Fibroblast of skin of scalp (primary cell): ENCODE results near the gene GSTP1. TPM values are rescaled to one million over a fixed set of nuclear protein-coding genes. Genes with fewer than 3 reads are reported as not detected.
"Not testable (repeated sequence)": the region's sequence is repeated elsewhere in the genome, so short reads cannot be mapped to it uniquely, and the experiment has no call there.

Experiments used
- DNase-seq: peaks from one replicate; pipeline ENCODE4 v3.0.0-alpha.2; 2013
- polyA plus RNA-seq, 2 experiments: library from polyadenylated mRNA; unstranded; fragments of 120-200 nt; gene quantifications; one replicate each; pipeline ENCODE4 v1.2.1, GENCODE V29; 2013; ENCODE audit not compliant: insufficient read length in 2 of 2

The GSTP1 gene
- 739 TPM for polyA plus RNA-seq (2013, experiment 1 of 2; ENCODE audit: insufficient read length)
- polyA plus RNA-seq (2013, experiment 2 of 2; ENCODE audit: insufficient read length), result 726 TPM

DNA sequence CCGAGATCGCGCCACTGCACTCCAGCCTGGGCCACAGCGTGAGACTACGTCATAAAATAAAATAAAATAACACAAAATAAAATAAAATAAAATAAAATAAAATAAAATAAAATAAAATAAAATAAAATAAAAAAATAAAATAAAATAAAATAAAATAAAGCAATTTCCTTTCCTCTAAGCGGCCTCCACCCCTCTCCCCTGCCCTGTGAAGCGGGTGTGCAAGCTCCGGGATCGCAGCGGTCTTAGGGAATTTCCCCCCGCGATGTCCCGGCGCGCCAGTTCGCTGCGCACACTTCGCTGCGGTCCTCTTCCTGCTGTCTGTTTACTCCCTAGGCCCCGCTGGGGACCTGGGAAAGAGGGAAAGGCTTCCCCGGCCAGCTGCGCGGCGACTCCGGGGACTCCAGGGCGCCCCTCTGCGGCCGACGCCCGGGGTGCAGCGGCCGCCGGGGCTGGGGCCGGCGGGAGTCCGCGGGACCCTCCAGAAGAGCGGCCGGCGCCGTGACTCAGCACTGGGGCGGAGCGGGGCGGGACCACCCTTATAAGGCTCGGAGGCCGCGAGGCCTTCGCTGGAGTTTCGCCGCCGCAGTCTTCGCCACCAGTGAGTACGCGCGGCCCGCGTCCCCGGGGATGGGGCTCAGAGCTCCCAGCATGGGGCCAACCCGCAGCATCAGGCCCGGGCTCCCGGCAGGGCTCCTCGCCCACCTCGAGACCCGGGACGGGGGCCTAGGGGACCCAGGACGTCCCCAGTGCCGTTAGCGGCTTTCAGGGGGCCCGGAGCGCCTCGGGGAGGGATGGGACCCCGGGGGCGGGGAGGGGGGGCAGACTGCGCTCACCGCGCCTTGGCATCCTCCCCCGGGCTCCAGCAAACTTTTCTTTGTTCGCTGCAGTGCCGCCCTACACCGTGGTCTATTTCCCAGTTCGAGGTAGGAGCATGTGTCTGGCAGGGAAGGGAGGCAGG, at the start of gene GSTP1:
GSTP1 (plus strand) TSS at position 566 of the 958 bp plus-strand sequence; CDS start at position 598, 32 bp downstream.
- DNase-seq, result peak; percentile 94

DNA sequence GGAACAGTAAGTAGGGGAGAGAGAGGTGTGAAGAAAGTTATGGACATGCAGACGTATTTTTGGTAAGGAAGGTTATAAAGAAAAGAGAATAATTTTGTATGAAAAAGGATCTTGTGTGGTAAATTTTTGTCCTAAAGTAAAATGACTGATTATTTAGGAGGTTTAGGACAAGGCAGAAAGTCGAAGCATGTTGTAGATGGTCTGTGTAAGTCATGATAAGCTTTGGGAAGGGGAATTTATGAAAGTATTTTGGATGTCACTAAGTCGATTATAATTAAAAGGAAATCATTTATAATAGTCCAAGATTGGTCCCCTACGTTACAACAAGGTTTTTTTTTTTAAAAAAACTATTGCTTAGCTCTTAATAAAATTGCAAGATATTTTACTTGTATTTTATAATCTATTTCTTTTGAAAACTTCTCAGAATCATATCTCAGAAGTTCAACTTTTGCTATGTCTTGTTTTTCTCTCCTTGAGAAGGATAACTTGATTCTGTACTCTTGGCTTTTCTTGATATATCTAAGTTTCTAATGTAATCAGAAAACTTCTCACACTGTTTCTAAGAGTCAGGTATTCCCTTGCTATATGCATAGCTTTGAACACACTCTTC, 49.4 kb upstream of the GSTP1 start:
- no peak for DNase-seq

DNA sequence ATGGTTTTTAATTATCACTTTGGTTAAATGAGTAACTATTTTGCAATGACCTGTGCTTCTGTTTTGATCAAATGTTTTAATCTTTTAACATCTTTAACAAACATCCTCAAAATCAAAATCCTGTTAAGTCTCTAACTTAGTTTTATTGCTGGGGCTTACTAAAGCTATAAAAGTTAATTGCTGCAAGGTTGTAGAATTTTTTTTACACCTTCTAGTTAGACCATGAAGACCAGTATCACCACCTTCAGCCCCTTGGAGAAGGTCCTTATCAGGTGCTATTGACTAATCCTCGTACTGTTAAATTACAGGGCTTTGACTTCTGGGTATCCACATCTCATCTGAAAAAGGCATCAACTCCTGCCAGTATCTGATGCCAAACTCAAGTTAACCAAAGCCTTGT, 48.1 kb upstream of the GSTP1 start:
- no peak for DNase-seq

DNA sequence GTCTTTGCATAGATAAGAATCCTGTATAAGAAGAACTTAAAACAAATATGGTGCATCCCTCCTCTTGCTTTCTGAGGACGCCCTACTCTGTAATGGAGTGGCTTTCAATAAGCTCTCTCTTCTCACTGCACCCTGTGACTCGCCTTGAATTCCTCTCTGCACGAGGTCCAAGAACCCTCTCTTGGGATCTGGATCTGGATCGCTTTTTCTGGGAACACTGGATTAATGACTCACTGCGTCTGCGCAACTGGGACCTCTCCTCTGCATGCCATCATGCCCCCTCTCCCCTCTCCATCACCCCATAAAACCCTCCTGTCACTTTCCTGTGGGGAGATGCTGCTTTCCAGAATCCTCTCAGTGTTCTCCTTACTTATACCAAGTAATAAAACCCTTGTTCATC, 45.3 kb upstream of the GSTP1 start:
- no peak for DNase-seq

DNA sequence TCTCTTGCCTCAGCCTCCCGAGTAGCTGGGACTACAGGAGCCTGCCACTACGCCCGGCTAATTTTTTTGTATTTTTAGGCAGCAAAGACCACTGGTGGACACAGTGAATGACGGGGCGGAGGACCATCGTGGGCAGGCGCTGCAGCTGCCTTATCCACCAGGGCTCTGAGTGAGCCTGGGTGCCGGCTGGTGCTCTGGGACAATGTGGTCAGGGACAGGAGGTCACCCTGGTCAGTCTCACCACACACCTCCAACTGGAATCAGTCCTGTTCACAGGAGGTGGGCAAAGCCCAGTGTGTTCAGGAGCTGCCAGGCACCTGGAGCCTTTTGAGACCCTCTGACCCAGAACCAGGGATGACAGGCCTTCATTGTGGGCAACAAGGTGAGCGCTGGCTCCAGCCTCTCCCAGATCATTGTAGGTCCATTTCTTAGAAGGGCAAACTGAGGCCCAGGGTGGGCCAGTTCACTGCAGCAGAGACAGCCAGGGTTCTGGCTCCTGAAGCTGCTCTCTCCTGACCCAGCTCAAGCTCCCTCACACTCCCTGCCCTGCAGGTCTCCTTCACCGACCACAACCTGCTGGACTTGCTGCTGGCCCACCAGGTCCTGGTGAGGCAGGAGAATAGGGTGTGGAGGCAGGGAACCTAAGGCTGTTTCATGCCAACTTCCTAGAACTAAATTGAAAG, 44.6 kb upstream of the GSTP1 start:
- no peak for DNase-seq

DNA sequence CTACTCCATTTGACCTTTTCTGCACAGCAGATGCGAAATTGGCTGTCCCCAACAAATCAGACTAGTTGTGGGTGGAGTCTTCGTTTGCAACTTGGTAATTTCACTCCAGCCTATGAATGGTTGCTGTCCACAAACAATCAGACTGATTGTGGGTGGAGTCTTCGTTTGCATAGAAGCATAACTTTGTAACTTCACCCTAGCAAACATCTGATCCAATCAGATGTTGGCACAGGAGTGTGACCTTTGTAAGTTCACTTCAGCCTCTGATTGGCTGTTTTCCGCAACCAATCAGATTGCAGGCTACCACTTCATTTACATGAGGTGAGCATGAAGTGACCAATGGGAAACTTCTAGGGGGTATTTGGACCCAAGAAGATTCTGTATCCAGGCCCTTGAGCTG, 44.1 kb upstream of the GSTP1 start:
- no peak for DNase-seq

DNA sequence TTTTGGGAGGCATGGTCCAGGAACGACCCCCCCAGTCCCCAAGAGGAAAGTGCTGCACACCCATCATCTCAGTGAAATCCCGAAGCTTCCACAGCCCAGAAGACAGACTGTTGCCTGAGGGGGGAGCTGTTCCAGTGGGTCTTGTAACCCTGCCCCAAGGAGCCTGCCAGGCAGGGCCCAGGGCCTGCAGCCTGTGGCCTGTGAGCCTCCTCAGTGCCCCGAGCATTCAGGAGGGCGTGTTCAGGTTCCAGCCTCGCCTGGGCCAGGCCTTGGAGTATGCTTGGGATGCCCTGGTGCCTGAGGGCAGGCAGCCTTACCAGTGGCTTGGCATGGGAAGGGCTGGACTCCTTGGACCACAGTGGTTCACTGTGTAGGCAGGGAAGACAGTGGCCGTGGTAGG, 42.4 kb upstream of the GSTP1 start:
- no peak for DNase-seq

DNA sequence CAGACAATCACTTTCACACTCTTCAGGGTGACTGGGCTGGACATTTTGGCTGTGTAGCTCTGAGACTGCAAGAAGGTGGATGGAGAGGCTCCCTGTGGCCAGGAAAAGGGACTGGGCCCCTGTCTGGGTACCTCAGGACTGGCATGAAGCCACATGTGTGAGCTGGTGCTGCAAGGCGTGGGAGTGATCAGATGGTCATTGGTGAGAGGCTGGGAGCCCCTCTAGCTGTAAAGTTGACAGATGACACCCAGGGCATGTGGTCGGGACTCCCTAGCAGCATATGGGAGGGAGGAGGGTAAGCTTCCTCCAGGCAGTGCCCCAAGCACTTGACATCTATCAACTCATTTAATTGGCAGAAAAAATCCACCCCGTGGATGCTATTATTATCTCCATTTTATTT, 41.4 kb upstream of the GSTP1 start:
- no peak for DNase-seq

DNA sequence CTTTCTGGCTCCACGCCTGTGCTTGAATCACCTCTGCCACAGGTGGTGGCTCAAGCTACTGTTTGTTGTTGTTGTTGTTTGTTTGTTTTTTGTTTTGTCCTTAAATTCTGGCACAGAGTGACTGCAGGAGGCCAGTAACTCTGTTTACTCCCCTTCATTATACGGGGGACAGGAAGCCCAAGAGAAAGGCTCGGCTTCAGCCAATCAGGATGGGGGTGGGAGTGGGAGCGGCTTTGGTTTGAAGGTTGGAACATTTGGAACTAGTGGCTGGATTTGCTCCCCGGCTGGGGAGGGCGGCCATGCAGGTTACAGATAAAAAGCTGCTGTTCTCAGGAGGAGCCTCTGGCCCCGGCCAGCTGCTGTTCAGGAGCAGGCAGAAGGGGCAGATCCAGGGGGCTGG, 40.6 kb upstream of the GSTP1 start:
- no peak for DNase-seq

DNA sequence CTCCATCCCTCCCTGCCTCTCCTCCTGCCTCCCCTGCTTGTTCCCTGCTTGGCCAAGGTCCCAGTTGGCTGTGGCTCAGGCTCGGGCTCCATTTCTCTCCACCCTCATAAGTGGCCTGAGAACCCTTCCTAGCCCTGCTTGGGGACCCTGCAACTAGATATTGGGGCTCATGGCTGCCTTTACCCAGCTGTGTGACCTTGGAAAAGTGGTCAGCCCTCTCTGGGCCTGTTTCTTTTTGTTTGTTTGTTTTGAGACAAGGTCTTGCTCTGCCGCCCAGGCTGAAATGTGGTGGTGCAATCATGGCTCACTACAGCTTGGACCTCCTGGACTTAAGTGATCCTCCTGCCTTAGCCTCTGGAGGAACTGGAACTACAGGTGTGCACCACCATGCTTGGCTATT, 40.0 kb upstream of the GSTP1 start:
- DNase-seq, result no peak

DNA sequence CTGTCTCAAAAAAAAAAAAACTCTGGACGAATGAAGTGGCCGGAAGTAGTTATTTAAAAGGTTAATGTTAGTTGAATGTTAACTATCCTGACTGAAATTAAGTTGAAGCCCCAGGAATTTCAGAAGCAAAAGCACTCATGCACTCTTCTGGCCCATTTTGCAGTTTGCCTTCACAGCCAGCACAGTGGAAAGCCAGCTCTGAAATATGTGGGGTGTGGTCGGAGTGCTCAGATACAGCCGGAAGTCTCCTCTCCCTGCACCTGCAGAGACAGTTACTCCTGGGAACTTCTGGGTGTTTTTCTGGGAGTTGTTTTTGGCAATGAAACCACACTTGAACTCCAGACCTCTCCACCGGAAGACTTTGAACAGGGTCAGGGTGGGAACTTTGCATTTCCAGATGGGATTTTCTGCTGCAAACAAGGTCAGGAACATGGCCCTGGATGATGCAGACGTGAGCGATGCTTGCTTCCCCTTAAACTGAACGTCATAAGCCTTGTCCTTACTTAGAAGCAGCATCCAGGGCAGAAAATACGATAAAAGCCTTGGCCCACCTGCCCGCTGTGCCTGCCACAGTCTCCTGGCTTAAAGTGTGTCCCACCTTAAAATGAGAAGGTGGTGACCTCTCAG, 38.9 kb upstream of the GSTP1 start:
- no peak for DNase-seq

DNA sequence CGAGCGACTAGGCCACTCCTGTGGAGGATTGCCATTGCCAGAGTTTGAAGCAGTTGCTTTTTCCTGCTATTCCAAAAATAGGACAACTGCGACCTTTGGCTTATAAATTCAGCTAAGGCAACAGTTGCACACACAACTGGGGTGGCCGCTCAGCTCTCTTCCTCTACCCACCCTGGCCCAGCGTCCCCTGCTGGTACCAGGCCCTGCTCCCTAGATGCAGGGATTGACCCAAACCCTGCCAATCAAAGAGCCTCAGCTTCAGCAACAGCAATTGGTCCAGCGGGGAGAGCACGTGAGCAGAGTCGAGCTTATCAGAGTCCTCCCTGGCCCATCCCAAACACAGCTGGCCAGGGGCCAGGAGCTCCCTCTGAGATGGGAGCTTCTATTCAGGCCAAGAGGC, 38.3 kb upstream of the GSTP1 start:
- DNase-seq, result no peak

DNA sequence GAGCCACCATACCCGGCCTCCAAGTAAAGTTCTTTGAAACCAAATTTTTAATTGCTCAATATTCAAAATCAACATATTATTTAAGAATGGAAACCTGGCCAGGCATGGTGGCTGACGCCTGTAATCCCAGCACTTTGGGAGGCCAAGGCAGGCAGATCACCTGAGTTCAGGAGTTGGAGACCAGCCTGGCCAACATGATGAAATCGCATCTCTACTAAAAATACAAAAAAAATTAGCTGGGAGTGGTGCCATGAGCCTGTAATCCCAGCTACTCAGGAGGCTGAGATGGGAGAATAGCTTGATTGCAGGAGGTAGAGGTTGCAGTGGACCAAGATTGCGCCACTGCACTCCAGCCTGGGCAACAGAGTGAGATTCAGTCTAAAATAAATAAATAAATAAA, 35.5 kb upstream of the GSTP1 start:
- DNase-seq, result not testable (repeated sequence)

DNA sequence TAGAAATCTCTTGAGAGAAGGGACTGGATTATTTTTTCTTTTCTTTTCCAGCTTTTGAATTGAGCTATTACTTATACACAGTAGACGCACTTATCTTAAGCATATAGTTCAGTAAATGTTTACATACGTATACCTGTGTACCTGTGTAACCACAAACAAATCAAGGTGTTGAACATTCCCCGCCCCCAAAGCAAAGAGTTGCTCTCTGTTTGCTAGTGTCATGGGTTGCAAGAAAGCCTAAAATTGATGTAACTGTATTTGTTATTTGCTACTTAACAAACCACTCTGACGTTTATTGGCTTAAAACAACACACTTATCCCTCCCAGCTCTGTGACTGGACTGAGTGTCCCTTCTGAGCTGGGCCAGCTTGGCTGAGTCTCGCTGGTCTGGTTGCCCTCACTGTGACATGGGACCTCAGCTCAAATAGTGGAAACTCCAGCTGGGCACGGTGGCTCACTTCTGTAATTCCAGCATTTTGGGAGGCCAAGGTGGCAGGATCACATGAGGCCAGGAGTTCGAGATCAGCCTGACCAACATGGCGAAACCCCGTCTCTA, 35.0 kb upstream of the GSTP1 start:
- no peak for DNase-seq

DNA sequence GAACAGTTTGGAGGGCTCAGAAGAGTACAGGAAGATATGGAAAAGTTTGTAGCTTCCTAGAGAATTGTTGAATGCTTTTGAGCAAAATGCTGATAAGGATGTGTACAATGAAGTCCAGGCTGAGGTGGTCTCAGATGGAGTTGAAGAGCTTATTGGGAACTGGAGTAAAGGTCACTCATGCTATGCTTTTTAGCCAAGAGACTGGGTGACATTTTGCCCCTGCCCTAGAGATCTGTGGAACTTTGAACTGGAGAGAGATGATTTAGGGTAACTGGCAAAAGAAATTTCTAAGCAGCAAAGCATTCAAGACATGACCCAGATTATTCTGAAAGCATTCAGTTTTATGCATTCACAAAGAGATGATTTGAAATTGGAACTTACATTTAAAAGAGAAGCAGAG, 32.5 kb upstream of the GSTP1 start:
- no peak for DNase-seq

DNA sequence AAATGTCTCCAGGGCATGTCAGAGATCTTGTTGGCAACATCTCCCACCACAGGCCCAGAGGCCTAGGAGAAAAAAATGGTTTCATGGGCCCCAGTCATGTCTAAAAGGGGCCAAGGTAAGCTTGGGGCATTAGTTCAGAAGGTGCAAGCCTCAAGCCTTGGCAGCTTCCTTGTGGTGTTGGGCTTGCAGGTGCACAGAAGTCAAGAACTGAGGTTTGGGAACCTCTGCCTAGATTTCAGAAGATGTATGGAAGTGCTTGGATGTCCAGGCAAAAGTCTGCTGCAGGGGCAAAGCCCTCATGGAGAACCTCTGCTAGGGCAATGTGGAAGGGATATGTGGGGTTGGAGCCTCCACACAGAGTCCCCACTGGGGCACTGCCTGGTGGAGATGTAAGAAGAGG, 31.9 kb upstream of the GSTP1 start:
- not testable (repeated sequence) for DNase-seq

DNA sequence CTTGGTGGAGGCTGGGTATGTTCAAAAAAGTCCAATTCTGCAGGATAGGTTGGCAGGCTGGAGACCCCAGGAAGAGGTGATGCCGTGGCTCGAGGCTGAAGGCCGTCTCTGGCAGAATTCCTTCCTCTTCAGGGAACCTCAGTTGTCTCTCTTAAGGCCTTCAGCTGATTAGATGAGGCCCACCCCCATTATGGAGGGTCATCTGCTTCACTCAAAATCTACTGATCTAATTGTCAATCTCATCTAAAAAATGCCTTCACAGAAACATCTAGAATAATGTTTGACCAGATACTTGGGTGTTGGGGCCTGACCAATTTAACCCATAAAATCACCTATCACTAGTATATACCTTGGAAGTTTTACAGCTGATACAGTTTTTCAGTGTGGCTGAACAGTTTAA, 27.4 kb upstream of the GSTP1 start:
- DNase-seq, result no peak

DNA sequence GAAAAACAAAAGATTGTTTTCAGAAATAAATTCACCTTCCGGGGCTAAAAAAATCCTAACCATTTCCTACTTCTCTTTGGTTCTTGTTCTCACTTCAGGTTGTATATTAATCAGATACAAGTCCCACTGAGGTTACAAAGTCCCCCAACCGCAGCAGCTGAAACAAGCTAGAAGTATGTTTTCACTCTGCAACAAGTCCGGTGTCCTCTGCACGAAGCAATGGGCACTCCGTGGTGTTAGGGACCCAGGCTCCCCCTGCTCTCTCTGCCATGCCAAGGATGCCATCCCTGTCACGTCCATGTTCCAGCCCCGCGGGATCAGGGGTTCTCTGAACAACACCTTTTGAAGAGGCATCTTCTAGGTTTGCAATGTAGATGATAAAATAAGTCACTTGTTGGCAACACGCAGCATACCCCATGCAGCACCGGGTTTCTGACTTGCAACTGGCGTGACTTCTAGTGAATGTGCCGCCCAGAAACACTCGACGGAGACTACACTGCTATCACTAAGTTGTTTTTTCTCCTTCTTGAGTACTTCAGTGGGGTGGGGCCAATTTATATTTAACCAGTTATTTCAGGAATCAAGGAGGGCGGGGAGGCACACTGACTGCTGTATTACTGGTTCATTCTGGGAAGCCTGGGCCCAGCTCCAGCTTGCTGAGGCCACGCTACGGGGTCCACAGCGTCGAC, 25.4 kb upstream of the GSTP1 start:
- DNase-seq, result no peak

DNA sequence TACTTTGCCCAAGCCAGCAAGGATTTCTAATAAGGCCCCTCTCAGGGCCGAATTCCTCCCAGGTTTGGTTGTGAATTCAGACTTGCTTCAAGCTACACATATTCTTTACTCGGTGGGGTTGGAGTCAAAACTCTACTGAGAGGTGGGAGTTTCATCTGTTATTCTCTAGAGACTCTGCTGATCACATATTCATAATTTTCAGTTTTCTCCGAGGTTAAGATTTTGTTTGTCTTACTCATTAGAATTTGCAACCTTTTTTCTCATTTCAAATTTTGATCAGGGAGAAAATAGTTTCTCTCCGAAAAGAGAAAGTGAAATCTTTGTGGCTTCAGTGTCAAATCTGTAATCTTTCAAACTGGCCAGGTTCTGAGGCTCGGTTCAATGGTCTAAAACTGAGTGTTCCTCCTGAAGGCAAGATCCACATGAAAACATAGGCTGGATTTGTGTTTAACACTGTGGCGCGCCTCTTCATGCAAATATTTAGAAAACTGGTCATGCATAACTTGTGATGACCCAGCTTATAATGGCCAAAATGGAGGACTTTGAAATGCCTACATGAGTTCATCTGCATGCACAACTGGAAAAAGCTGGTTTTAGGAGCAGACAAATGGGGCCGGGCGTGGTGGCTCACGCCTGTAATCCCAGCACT, 21.5 kb upstream of the GSTP1 start:
- DNase-seq, result peak; percentile 26

DNA sequence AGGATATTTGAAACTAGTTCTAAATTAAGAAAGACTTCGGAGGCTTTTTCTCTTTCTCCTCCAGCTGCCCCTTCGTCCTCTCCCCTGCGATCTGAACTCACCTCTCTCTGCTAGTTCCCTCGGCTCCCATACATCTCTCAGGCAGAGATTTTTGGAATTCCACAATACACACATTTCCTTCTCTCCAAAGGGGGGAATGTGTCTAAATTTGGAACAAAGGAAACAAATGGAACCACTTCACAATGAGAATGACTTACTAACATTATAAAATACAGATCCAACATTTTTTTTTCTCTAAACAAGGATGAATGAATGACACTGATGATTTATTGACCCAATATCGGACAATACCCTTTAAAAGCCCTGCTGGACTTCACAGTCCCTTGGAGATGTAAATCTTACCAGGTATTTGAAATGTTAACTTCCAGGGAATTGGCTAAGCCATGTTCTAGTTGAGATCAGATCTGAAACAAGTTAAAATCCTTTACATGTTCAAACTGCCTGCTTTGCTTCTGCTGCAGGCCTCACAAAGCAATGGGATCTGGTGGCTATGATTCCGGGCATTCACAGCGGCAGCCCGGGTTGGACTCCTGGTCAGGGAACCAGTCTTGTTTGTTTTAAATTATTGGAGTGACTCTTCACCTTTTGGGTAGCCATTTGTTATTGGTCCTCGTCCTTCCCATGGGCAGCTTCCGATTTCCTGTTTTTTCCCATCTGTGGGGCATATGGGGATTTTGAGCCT, 20.5 kb upstream of the GSTP1 start:
- peak; percentile 38 for DNase-seq

DNA sequence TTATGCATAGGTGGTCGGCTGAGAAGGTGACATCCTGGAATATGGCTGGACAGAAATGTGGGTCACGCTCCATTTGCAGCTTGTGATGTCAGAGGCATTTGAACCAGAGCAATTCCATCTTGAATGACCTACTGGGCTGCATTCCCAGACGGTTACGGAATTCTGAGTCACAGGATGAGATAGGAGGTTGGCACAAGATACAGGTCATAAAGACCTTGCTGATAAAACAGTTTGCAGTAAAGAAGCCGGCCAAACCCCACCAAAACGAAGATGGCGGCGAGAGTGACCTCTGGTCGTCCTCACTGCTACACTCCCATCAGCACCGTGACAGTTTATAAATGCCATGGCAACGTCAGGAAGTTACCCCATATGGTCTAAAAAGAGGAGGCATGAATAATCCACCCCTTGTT, 19.9 kb upstream of the GSTP1 start:
- DNase-seq, result peak; percentile 84
